H9 (cell line): Measurements from ENCODE around the gene C17orf50. TPM values are rescaled to one million over a fixed set of nuclear protein-coding genes. Genes with fewer than 3 reads are reported as not detected.

Experiments
- DNase-seq: peaks from one replicate; pipeline ENCODE4 v3.0.0-alpha.2; 2017
- H2AFZ ChIP-seq: one replicate; pipeline ENCODE4 v1.6.1; 2013; ENCODE audit warnings: mild to moderate bottlenecking, low read length, control low read depth, moderate library complexity
- H2AK5ac ChIP-seq: 2 replicates; pipeline ENCODE4 v1.6.1; 2013; ENCODE audit warnings: low read length, control low read depth, mixed read lengths; ENCODE audit not compliant: insufficient read length
- H2BK120ac ChIP-seq: one replicate; pipeline ENCODE4 v1.6.1; 2013; ENCODE audit warnings: low read depth, mild to moderate bottlenecking, low read length, control low read depth, inconsistent platforms; ENCODE audit not compliant: poor library complexity, severe bottlenecking
- H2BK12ac ChIP-seq: 2 replicates; pipeline ENCODE4 v1.6.1; 2013; ENCODE audit warnings: low read length, control low read depth, mixed read lengths, low read depth; ENCODE audit not compliant: insufficient read length
- H2BK15ac ChIP-seq: 2 replicates; pipeline ENCODE4 v1.6.1; 2013; ENCODE audit warnings: low read depth, low read length, control low read depth
- H2BK20ac ChIP-seq: one replicate; pipeline ENCODE4 v1.6.1; 2013; ENCODE audit warnings: low read depth, mild to moderate bottlenecking, low read length, control low read depth, inconsistent platforms; ENCODE audit not compliant: poor library complexity, severe bottlenecking
- H2BK5ac ChIP-seq: 2 replicates; pipeline ENCODE4 v1.6.1; 2013; ENCODE audit warnings: low read length, control low read depth, mixed read lengths; ENCODE audit not compliant: insufficient read length
- H3K14ac ChIP-seq: 2 replicates; pipeline ENCODE4 v1.6.1; 2013; ENCODE audit warnings: low read length, control low read depth; ENCODE audit not compliant: insufficient read depth
- H3K18ac ChIP-seq: 2 replicates; pipeline ENCODE4 v1.6.1; 2013; ENCODE audit warnings: low read depth, mild to moderate bottlenecking, mixed read lengths, low read length, control low read depth; ENCODE audit not compliant: insufficient read length
- H3K23ac ChIP-seq: 2 replicates; pipeline ENCODE4 v1.6.1; 2013; ENCODE audit warnings: low read length, control low read depth, mixed read lengths, low read depth; ENCODE audit not compliant: insufficient read length
- H3K23me2 ChIP-seq: 2 replicates; pipeline ENCODE4 v1.6.1; 2013; ENCODE audit warnings: low read depth, mild to moderate bottlenecking, mixed read lengths, low read length, control low read depth; ENCODE audit not compliant: insufficient read length, poor library complexity, severe bottlenecking
- H3K27ac ChIP-seq: 2 replicates; pipeline ENCODE4 v1.5.1; 2013; ENCODE audit warnings: low read length, control low read depth, mixed read lengths, low read depth; ENCODE audit not compliant: insufficient read length
- H3K27me3 ChIP-seq: 2 replicates; pipeline ENCODE4 v1.6.1; 2013; ENCODE audit warnings: low read length, control low read depth, inconsistent platforms; ENCODE audit not compliant: insufficient read depth
- H3K4ac ChIP-seq: 2 replicates; pipeline ENCODE4 v1.6.1; 2013; ENCODE audit warnings: low read depth, mild to moderate bottlenecking, control low read depth, inconsistent platforms, low read length, moderate library complexity
- H3K4me1 ChIP-seq: 2 replicates; pipeline ENCODE4 v1.6.1; 2013; ENCODE audit warnings: low read length, control low read depth, inconsistent platforms; ENCODE audit not compliant: insufficient read depth
- H3K4me2 ChIP-seq: 2 replicates; pipeline ENCODE4 v1.6.1; 2013; ENCODE audit warnings: low read length, control low read depth, mixed read lengths; ENCODE audit not compliant: insufficient read length, insufficient read depth
- H3K56ac ChIP-seq: 2 replicates; pipeline ENCODE4 v1.6.1; 2013; ENCODE audit warnings: low read depth, mild to moderate bottlenecking, mixed read lengths, low read length, control low read depth; ENCODE audit not compliant: insufficient read length
- H3K79me1 ChIP-seq: 2 replicates; pipeline ENCODE4 v1.6.1; 2013; ENCODE audit warnings: low read depth, mild to moderate bottlenecking, moderate library complexity, low read length, control low read depth, inconsistent platforms; ENCODE audit not compliant: insufficient read depth, poor library complexity, severe bottlenecking
- H3K79me2 ChIP-seq: 2 replicates; pipeline ENCODE4 v1.6.1; 2013; ENCODE audit warnings: low read length, control low read depth, inconsistent platforms; ENCODE audit not compliant: insufficient read depth
- H3K9ac ChIP-seq: 2 replicates; pipeline ENCODE4 v1.6.1; 2013; ENCODE audit warnings: low read length, control low read depth, mixed read lengths; ENCODE audit not compliant: insufficient read length; ENCODE audit errors: extremely low read depth
- H3K9me3 ChIP-seq: one replicate; pipeline ENCODE4 v1.6.1; 2013; ENCODE audit warnings: low read depth, low read length, inconsistent platforms; ENCODE audit not compliant: control insufficient read depth
- H3T11ph ChIP-seq: one replicate; pipeline ENCODE4 v1.6.1; 2013; ENCODE audit warnings: mild to moderate bottlenecking, low read length, control low read depth, inconsistent platforms
- H4K20me1 ChIP-seq: one replicate; pipeline ENCODE4 v1.6.1; 2013; ENCODE audit not compliant: control insufficient read depth, insufficient read length, insufficient read depth
- H4K5ac ChIP-seq: 2 replicates; pipeline ENCODE4 v1.6.1; 2013; ENCODE audit warnings: low read depth, mild to moderate bottlenecking, mixed read lengths, low read length, control low read depth; ENCODE audit not compliant: insufficient read length
- H4K8ac ChIP-seq: replicated peaks from 2 replicates; pipeline ENCODE4 v1.6.1; 2013; ENCODE audit warnings: low read length, control low read depth, mixed read lengths, low read depth; ENCODE audit not compliant: insufficient read length
- H4K91ac ChIP-seq: 2 replicates; pipeline ENCODE4 v1.6.1; 2013; ENCODE audit warnings: low read depth, mild to moderate bottlenecking, moderate library complexity, mixed read lengths, low read length, control low read depth; ENCODE audit not compliant: insufficient read length
- H3K27ac Mint-ChIP-seq, 3 experiments: 2 replicates in 2 of 3; 3 replicates in 1 of 3; pipeline ENCODE4 v1.8.0; 2020 to 2021; ENCODE audit warnings: mixed read lengths in 3 of 3, mild to moderate bottlenecking in 1 of 3, moderate library complexity in 1 of 3
- H3K27me3 Mint-ChIP-seq: 2 replicates; pipeline ENCODE4 v1.8.0; 2021; ENCODE audit warnings: low read depth, mild to moderate bottlenecking, moderate library complexity, mixed read lengths
- H3K36me3 Mint-ChIP-seq, 3 experiments: 2 replicates in 2 of 3; 3 replicates in 1 of 3; pipeline ENCODE4 v1.8.0; 2020 to 2021; ENCODE audit warnings: low read depth in 3 of 3, mixed read lengths in 3 of 3; ENCODE audit not compliant: insufficient read depth in 1 of 3
- H3K4me1 Mint-ChIP-seq, 2 experiments: 2 replicates each; pipeline ENCODE4 v1.8.0; 2020; ENCODE audit warnings: mixed read lengths in 2 of 2
- H3K4me3 Mint-ChIP-seq, 2 experiments: 2 replicates in 1 of 2; 3 replicates in 1 of 2; pipeline ENCODE4 v1.8.0; 2020 to 2021; ENCODE audit warnings: mild to moderate bottlenecking in 2 of 2, mixed read lengths in 2 of 2, moderate library complexity in 1 of 2
- H3K9me3 Mint-ChIP-seq, 2 experiments: 2 replicates in 1 of 2; 3 replicates in 1 of 2; pipeline ENCODE4 v1.8.0; 2020; ENCODE audit warnings: mild to moderate bottlenecking in 2 of 2, mixed read lengths in 2 of 2, moderate library complexity in 1 of 2
- WGBS: extraction: QIAGEN DNeasy Blood & Tissue Kit; methylation state at CpG from one replicate; pipeline ENCODE4 v1.1.7; 2013; ENCODE audit warnings: missing lambda C conversion rate, low lambda C conversion rate, mixed read lengths; ENCODE audit not compliant: insufficient read length; ENCODE audit errors: extremely low coverage; 5-methylcytosine and 5-hydroxymethylcytosine counted together
- total RNA-seq: library from RNA; stranded (reverse); gene quantifications from 2 replicates; pipeline ENCODE4 v1.2.1, GENCODE V29; 2021
- TF ChIP-seq, protein P1 (sequence below): fragments of 200-600 bp; sonication (generic); conservative IDR thresholded peaks from 3 replicates; pipeline ENCODE4 v1.8.0; 2021; ENCODE audit warnings: antibody characterized with exemption, mild to moderate bottlenecking

The C17orf50 gene
- total RNA-seq, 1 experiment from 2014 or later, result not detected

DNA sequence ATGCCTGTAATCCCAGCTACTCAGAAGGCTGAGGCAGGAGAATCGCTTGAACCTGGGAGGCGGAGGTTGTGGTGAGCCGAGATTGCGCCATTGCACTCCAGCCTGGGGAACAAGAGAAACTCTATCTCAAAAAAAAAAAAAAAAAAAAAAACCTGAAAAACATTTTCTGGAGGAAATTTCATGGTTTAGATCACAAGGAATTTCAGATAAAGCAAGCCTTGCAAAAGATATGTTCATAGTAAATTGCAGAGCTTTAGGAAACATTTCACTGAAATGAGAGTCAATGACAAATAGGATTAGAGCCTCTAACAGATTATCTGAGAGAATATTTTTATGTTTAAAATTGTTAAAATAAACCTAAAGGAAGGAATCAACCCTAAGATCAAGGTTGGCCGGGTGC lies 51.8 kb downstream of the C17orf50 start:
- no peaks in the 10 kb centered on the region for H3K9me3 Mint-ChIP-seq
- Histone ChIP-seq H2BK12ac (no peak overlapping the region), H3T11ph (no peak overlapping the region), H2BK5ac (no peak overlapping the region), H4K8ac (no peak overlapping the region), H3K27ac (no peak overlapping the region), H3K79me1 (peaks cover 5% of the 10 kb centered on the region), H3K56ac (no peak overlapping the region), H3K79me2 (peaks cover 37% of the 10 kb centered on the region; the same call in 1 of the 2 replicates), H2BK20ac (no peak overlapping the region), H3K14ac (no peak overlapping the region), H2BK15ac (no peak overlapping the region), H3K18ac (no peak overlapping the region), H3K9ac (no peak overlapping the region), H2AK5ac (no peak overlapping the region), H3K27me3 (no peaks in the 10 kb centered on the region), H3K4me2 (no peak overlapping the region), H2AFZ (no peak overlapping the region), H3K4me1 (peaks cover 2% of the 10 kb centered on the region; the same call in 1 of the 2 replicates), H3K4ac (no peak overlapping the region), H3K23ac (no peak overlapping the region), H4K91ac (no peak overlapping the region), H3K23me2 (peaks cover 4% of the 10 kb centered on the region), H4K5ac (no peak overlapping the region), H3K9me3 (no peaks in the 10 kb centered on the region), H2BK120ac (no peak overlapping the region), H4K20me1 (no peaks in the 10 kb centered on the region)
- H3K4me3 Mint-ChIP-seq, result no peak overlapping the region
- H3K36me3 Mint-ChIP-seq, result peaks cover 23 to 58% (median 30%) of the 10 kb centered on the region in 3 experiments; a peak in 6 of 7 replicates
- H3K4me1 Mint-ChIP-seq, result peaks cover 39 to 40% of the 10 kb centered on the region in 2 experiments
- H3K27ac Mint-ChIP-seq, result no peak overlapping the region
- no CpG with 5 or more reads among the region's 5 CpGs for WGBS
- TF ChIP-seq, protein P1, sequence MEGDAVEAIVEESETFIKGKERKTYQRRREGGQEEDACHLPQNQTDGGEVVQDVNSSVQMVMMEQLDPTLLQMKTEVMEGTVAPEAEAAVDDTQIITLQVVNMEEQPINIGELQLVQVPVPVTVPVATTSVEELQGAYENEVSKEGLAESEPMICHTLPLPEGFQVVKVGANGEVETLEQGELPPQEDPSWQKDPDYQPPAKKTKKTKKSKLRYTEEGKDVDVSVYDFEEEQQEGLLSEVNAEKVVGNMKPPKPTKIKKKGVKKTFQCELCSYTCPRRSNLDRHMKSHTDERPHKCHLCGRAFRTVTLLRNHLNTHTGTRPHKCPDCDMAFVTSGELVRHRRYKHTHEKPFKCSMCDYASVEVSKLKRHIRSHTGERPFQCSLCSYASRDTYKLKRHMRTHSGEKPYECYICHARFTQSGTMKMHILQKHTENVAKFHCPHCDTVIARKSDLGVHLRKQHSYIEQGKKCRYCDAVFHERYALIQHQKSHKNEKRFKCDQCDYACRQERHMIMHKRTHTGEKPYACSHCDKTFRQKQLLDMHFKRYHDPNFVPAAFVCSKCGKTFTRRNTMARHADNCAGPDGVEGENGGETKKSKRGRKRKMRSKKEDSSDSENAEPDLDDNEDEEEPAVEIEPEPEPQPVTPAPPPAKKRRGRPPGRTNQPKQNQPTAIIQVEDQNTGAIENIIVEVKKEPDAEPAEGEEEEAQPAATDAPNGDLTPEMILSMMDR, result no peak
- no peak for DNase-seq
- H3K27me3 Mint-ChIP-seq, result no peaks in the 10 kb centered on the region; the same call in 1 of the 2 replicates

Other genes with a start within 250 kb of the C17orf50 start
- not detected in 2 replicates for gene SLFN12L, start 223.2 kb upstream of the C17orf50 start, total RNA-seq
- gene SLFN14, start 200.1 kb upstream of the C17orf50 start, total RNA-seq, result not detected in 2 replicates
- 5.4 and 5.8 TPM in 2 replicates for gene PEX12, start 182.3 kb upstream of the C17orf50 start, total RNA-seq
- gene AP2B1, start 173.6 kb upstream of the C17orf50 start, total RNA-seq, result 208 and 217 TPM in 2 replicates
- 15.0 and 15.9 TPM in 2 replicates for gene RASL10B, start 29.2 kb upstream of the C17orf50 start, total RNA-seq
- gene GAS2L2, start 7.6 kb upstream of the C17orf50 start, total RNA-seq, result not detected in 2 replicates
- not detected in 2 replicates for gene MMP28, start 34.8 kb downstream of the C17orf50 start, total RNA-seq
- 290 and 304 TPM in 2 replicates for gene TAF15, start 48.6 kb downstream of the C17orf50 start, total RNA-seq
- gene HEATR9, start 108.0 kb downstream of the C17orf50 start, total RNA-seq, result not detected in 2 replicates
- not detected in 2 replicates for gene CCL5, start 119.5 kb downstream of the C17orf50 start, total RNA-seq
- gene RDM1, start 169.9 kb downstream of the C17orf50 start, total RNA-seq, result 9.0 and 9.8 TPM in 2 replicates
- not detected in 2 replicates for gene LYZL6, start 182.8 kb downstream of the C17orf50 start, total RNA-seq
- not detected in 2 replicates for gene CCL16, start 220.6 kb downstream of the C17orf50 start, total RNA-seq
- not detected in 2 replicates for gene CCL14, start 225.8 kb downstream of the C17orf50 start, total RNA-seq
- gene CCL15, start 240.7 kb downstream of the C17orf50 start, total RNA-seq, result not detected in 2 replicates